Thyroid gland (tissue), 4 donors: Measurements from ENCODE around the gene PAGE3.

Source experiments
- CTCF ChIP-seq, 6 experiments: fragments of 200-600 bp in 3 of 6; fragments of 450-650 bp in 3 of 6; sonication (generic) in 3 of 6; IDR thresholded peaks; one replicate each; pipeline ENCODE4 v1.5.1; 2016 to 2019; ENCODE audit warnings: antibody characterized with exemption in 6 of 6, mild to moderate bottlenecking in 2 of 6, inconsistent platforms in 1 of 6, moderate library complexity in 1 of 6
- POLR2A ChIP-seq, 2 donors: fragments of 450-650 bp; IDR thresholded peaks; one replicate each; pipeline ENCODE4 v1.6.1; 2017; ENCODE audit warnings: antibody characterized with exemption in 2 of 2, mild to moderate bottlenecking in 2 of 2, moderate library complexity in 1 of 2

- TF ChIP-seq CTCF (IDR thresholded peaks at IDR 0.05) (no peak), POLR2A (IDR thresholded peaks at IDR 0.05) (no peak)
These were observed 26.2 kb upstream of the PAGE3 start for GRCh38 chrX:55290963-55291362.
